Measurements from ENCODE around the gene ARL8A. TPM values are rescaled to one million over a fixed set of nuclear protein-coding genes. Genes with fewer than 3 reads are reported as not detected.
"Not testable (repeated sequence)": the region's sequence is repeated elsewhere in the genome, so short reads cannot be mapped to it uniquely, and the experiment has no call there.

ARL8A gene
- polyA plus RNA-seq, 3 donors: 12.4 to 123 (median 14.8) TPM

- no peak for TF ChIP-seq CTCF (IDR thresholded peaks at IDR 0.05)
Measured at GRCh38 chr1:202182040-202182877, 37.7 kb upstream of the ARL8A start.

GRCh38 chr1:202181586-202181985 is 37.0 kb upstream of the ARL8A start:
- no peak overlapping the region for H2AFZ ChIP-seq (ENCODE audit: insufficient read depth, low read depth, low read length, poor library complexity, severe bottlenecking)
- no peak overlapping the region for H3K9ac ChIP-seq (ENCODE audit: insufficient read depth, low read length, poor library complexity, severe bottlenecking)
- Mint-ChIP-seq H3K4me1 (peaks cover 2% of the 10 kb centered on the region), H3K4me3 (no peak overlapping the region), H3K36me3 (no peaks in the 10 kb centered on the region), H3K27me3 (ENCODE audit: low read depth in 3 of 3) (peaks cover 9 to 20% (median 15%) of the 10 kb centered on the region in 3 donors), H3K27ac (no peak overlapping the region), H3K9me3 (no peaks in the 10 kb centered on the region)
- no peak for TF ChIP-seq CTCF (IDR thresholded peaks at IDR 0.05)
- H3K4me2 ChIP-seq (replicated peaks; ENCODE audit: extremely low read depth, low read length, poor library complexity, severe bottlenecking): no peak overlapping the region
- no peaks in the 10 kb centered on the region for H3K4me1 ChIP-seq (ENCODE audit: control insufficient read depth in 1 of 2, insufficient read depth in 2 of 2, low read length in 2 of 2)
- no peaks in the 10 kb centered on the region for H3K36me3 ChIP-seq (replicated peaks in 1 of 2; ENCODE audit: control insufficient read depth in 1 of 2, insufficient read depth in 2 of 2, low read length in 2 of 2)
- no peaks in the 10 kb centered on the region for H3K9me3 ChIP-seq (replicated peaks in 1 of 2; ENCODE audit: control insufficient read depth in 1 of 2, insufficient read depth in 1 of 2, low read length in 2 of 2)
- H3K4me3 ChIP-seq (replicated peaks in 1 of 3; ENCODE audit: low read depth in 2 of 3, low read length in 3 of 3): no peak overlapping the region
- intact Hi-C loops (cut with micrococcal nuclease): loop anchor here in 1 of 2 donors (10.0 kb wide), 1 partner anchor 133 kb away; no protein-coding TSS in a partner anchor
- WGBS (ENCODE audit: insufficient coverage): 100% methylated on average over 3 of the region's 7 CpGs
- H3K27ac ChIP-seq (ENCODE audit: low read depth in 1 of 2, low read length in 2 of 2): no peak overlapping the region
- H3K27me3 ChIP-seq (ENCODE audit: control insufficient read depth in 2 of 2, insufficient read depth in 2 of 2, low read length in 2 of 2): no peaks in the 10 kb centered on the region
- no peak for DNase-seq
- no peaks in the 10 kb centered on the region for H3K79me2 ChIP-seq (ENCODE audit: insufficient read depth, low read length)
- no peaks in the 10 kb centered on the region for H4K20me1 ChIP-seq (ENCODE audit: insufficient read depth, low read length)

More at GRCh38 chr1:202182040-202182877, 37.7 kb upstream of the ARL8A start:
- H3K27ac ChIP-seq (ENCODE audit: low read depth in 1 of 2, low read length in 2 of 2): no peak overlapping the region
- no peaks in the 10 kb centered on the region for H3K79me2 ChIP-seq (ENCODE audit: insufficient read depth, low read length)
- no peak overlapping the region for H2AFZ ChIP-seq (ENCODE audit: insufficient read depth, low read depth, low read length, poor library complexity, severe bottlenecking)
- intact Hi-C loops (cut with micrococcal nuclease): loop anchor here in 1 of 2 donors (10.0 kb wide), 1 partner anchor 133 kb away; no protein-coding TSS in a partner anchor
- H3K4me3 ChIP-seq (replicated peaks in 1 of 3; ENCODE audit: low read depth in 2 of 3, low read length in 3 of 3): no peak overlapping the region
- no peak for DNase-seq
- no peak overlapping the region for H3K9ac ChIP-seq (ENCODE audit: insufficient read depth, low read length, poor library complexity, severe bottlenecking)
- Mint-ChIP-seq H3K36me3 (no peaks in the 10 kb centered on the region), H3K4me3 (no peak overlapping the region), H3K27ac (no peak overlapping the region), H3K4me1 (peaks cover 2% of the 10 kb centered on the region), H3K27me3 (ENCODE audit: low read depth in 3 of 3) (peaks cover 10 to 20% (median 18%) of the 10 kb centered on the region in 3 donors), H3K9me3 (no peaks in the 10 kb centered on the region)
- H3K9me3 ChIP-seq (replicated peaks in 1 of 2; ENCODE audit: control insufficient read depth in 1 of 2, insufficient read depth in 1 of 2, low read length in 2 of 2): no peaks in the 10 kb centered on the region
- no peaks in the 10 kb centered on the region for H4K20me1 ChIP-seq (ENCODE audit: insufficient read depth, low read length)
- no peaks in the 10 kb centered on the region for H3K27me3 ChIP-seq (ENCODE audit: control insufficient read depth in 2 of 2, insufficient read depth in 2 of 2, low read length in 2 of 2)
- H3K36me3 ChIP-seq (replicated peaks in 1 of 2; ENCODE audit: control insufficient read depth in 1 of 2, insufficient read depth in 2 of 2, low read length in 2 of 2): no peaks in the 10 kb centered on the region
- 97% methylated on average over 7 of the region's 8 CpGs for WGBS (ENCODE audit: insufficient coverage)
- H3K4me2 ChIP-seq (replicated peaks; ENCODE audit: extremely low read depth, low read length, poor library complexity, severe bottlenecking): no peak overlapping the region
- H3K4me1 ChIP-seq (ENCODE audit: control insufficient read depth in 1 of 2, insufficient read depth in 2 of 2, low read length in 2 of 2): no peaks in the 10 kb centered on the region

- H3K27ac ChIP-seq (ENCODE audit: low read depth in 1 of 2, low read length in 2 of 2); H3K4me1 Mint-ChIP-seq; H3K9me3 ChIP-seq (replicated peaks in 1 of 2; ENCODE audit: control insufficient read depth in 1 of 2, insufficient read depth in 1 of 2, low read length in 2 of 2); H2AFZ ChIP-seq (ENCODE audit: insufficient read depth, low read depth, low read length, poor library complexity, severe bottlenecking); H3K4me3 ChIP-seq (replicated peaks in 1 of 3; ENCODE audit: low read depth in 2 of 3, low read length in 3 of 3); H4K20me1 ChIP-seq (ENCODE audit: insufficient read depth, low read length); H3K9me3 Mint-ChIP-seq; H3K4me3 Mint-ChIP-seq; H3K27ac Mint-ChIP-seq; H3K36me3 Mint-ChIP-seq; H3K9ac ChIP-seq (ENCODE audit: insufficient read depth, low read length, poor library complexity, severe bottlenecking); H3K4me1 ChIP-seq (ENCODE audit: control insufficient read depth in 1 of 2, insufficient read depth in 2 of 2, low read length in 2 of 2); H3K4me2 ChIP-seq (replicated peaks; ENCODE audit: extremely low read depth, low read length, poor library complexity, severe bottlenecking); H3K79me2 ChIP-seq (ENCODE audit: insufficient read depth, low read length); H3K27me3 ChIP-seq (ENCODE audit: control insufficient read depth in 2 of 2, insufficient read depth in 2 of 2, low read length in 2 of 2); H3K36me3 ChIP-seq (replicated peaks in 1 of 2; ENCODE audit: control insufficient read depth in 1 of 2, insufficient read depth in 2 of 2, low read length in 2 of 2); DNase-seq: not testable (repeated sequence)
- no CpG with 5 or more reads among the region's 2 CpGs for WGBS (ENCODE audit: insufficient coverage)
- intact Hi-C loops (cut with micrococcal nuclease): loop anchor here in 1 of 2 donors (10.0 kb wide), 1 partner anchor 134 kb away; no protein-coding TSS in a partner anchor
- peaks cover 8 to 18% (median 11%) of the 10 kb centered on the region in 3 donors for H3K27me3 Mint-ChIP-seq (ENCODE audit: low read depth in 3 of 3)
Measured at GRCh38 chr1:202180751-202181139, 36.2 kb upstream of the ARL8A start.

All from CD14-positive monocyte (primary cell).